Osteocyte (in vitro differentiated cells): ENCODE measurements around the gene CTNNA1. TPM values are rescaled to one million over a fixed set of nuclear protein-coding genes. Genes with fewer than 3 reads are reported as not detected.

Experiments
- DNase-seq: peaks from one replicate; pipeline ENCODE4 v3.0.0; 2021; ENCODE audit warnings: mixed read lengths; ENCODE audit not compliant: unreplicated experiment; ENCODE audit errors: extremely low spot score
- H3K27ac Mint-ChIP-seq: one replicate; pipeline ENCODE4 v1.8.0; 2021; ENCODE audit warnings: mild to moderate bottlenecking, mixed read lengths; ENCODE audit not compliant: unreplicated experiment
- H3K27me3 Mint-ChIP-seq: one replicate; pipeline ENCODE4 v1.8.0; 2021; ENCODE audit warnings: mixed read lengths; ENCODE audit not compliant: unreplicated experiment
- H3K36me3 Mint-ChIP-seq: one replicate; pipeline ENCODE4 v1.8.0; 2021; ENCODE audit warnings: mixed read lengths; ENCODE audit not compliant: unreplicated experiment
- H3K4me1 Mint-ChIP-seq: one replicate; pipeline ENCODE4 v1.8.0; 2021; ENCODE audit warnings: mixed read lengths; ENCODE audit not compliant: unreplicated experiment
- H3K4me3 Mint-ChIP-seq: one replicate; pipeline ENCODE4 v1.8.0; 2021; ENCODE audit warnings: mild to moderate bottlenecking, moderate library complexity, mixed read lengths; ENCODE audit not compliant: unreplicated experiment
- H3K9me3 Mint-ChIP-seq: one replicate; pipeline ENCODE4 v1.8.0; 2021; ENCODE audit warnings: mixed read lengths; ENCODE audit not compliant: unreplicated experiment
- CTCF ChIP-seq: fragments of 200-600 bp; sonication (generic); IDR thresholded peaks from 2 replicates; pipeline ENCODE4 v1.5.0; 2021; ENCODE audit warnings: antibody characterized with exemption, mild to moderate bottlenecking, moderate library complexity
- total RNA-seq: library from RNA; stranded (reverse); gene quantifications from 2 replicates; pipeline ENCODE4 v1.2.1, GENCODE V29; 2021

CTNNA1 gene
- total RNA-seq, 1 donor from 2014 or later = 375 TPM

- no peak for TF ChIP-seq CTCF
- DNase-seq = no peak
- Mint-ChIP-seq H3K9me3 (no peaks in the 10 kb centered on the region), H3K27ac (no peak overlapping the region), H3K4me3 (no peak overlapping the region), H3K27me3 (no peaks in the 10 kb centered on the region), H3K36me3 (peaks cover 4% of the 10 kb centered on the region), H3K4me1 (peaks cover 31% of the 10 kb centered on the region)
Observed at GRCh38 chr5:138950421-138951031, 197.3 kb downstream of the CTNNA1 start.

DNA sequence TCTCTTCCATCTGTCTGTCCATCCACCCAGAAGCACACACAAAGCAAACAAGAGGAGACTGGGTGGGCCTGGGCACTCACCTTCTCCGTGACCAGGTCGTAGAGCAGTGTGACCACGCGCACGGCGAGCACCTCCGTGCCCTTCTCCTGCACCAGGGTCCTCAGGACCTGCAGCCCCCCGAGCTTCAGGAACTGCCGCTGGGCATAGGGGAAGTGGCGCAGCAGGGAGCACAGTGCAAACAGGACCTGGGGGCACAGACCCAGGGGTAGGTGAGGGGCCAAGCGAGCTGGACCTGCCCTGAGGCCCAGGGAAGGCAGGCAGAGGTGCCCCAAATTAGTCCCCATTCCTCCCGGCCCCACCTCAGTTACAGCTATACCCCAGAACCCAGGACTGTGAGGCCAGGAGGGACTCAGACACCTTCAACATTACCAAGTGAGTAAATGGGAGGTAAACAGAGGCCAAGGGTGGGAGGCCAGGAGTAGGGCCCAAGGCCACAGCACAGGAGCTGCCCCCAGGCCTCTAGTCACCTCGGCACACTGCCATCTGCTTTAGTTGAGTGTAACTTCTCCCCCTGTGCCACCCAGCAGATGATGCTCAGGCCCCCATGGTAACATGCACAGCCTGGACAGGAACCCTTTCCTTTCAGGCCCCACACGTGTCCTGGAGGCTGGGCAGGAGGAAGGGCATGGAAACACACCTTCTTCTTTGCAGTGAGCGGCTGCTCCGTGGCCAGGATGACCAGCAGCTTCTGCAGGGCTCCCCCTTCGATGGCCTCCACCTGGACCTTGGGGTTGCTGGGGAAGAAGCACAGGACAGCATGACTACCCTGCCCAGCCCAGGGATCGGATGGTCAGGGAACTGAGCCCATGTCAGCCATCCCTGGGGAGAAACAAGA lies 198.1 kb downstream of the CTNNA1 start:
- H3K27me3 Mint-ChIP-seq = no peaks in the 10 kb centered on the region

GRCh38 chr5:138951986-138952735 lies 198.9 kb downstream of the CTNNA1 start:
- TF ChIP-seq CTCF = no peak
- no peak for DNase-seq
- Mint-ChIP-seq H3K9me3 (no peaks in the 10 kb centered on the region), H3K4me1 (peaks cover 35% of the 10 kb centered on the region), H3K27ac (no peak overlapping the region), H3K27me3 (no peaks in the 10 kb centered on the region), H3K4me3 (no peak overlapping the region), H3K36me3 (peaks cover 3% of the 10 kb centered on the region)

More for the DNA sequence above, 198.1 kb downstream of the CTNNA1 start:
- no peak overlapping the region for H3K4me3 Mint-ChIP-seq
- no peak for TF ChIP-seq CTCF
- H3K4me1 Mint-ChIP-seq = peaks cover 35% of the 10 kb centered on the region
- no peak overlapping the region for H3K27ac Mint-ChIP-seq
- peaks cover 3% of the 10 kb centered on the region for H3K36me3 Mint-ChIP-seq
- no peak for DNase-seq
- H3K9me3 Mint-ChIP-seq = no peaks in the 10 kb centered on the region

- no peaks in the 10 kb centered on the region for H3K27me3 Mint-ChIP-seq
- H3K9me3 Mint-ChIP-seq = no peaks in the 10 kb centered on the region
- peaks cover 3% of the 10 kb centered on the region for H3K36me3 Mint-ChIP-seq
- H3K4me3 Mint-ChIP-seq = no peak overlapping the region
- peaks cover 35% of the 10 kb centered on the region for H3K4me1 Mint-ChIP-seq
- TF ChIP-seq CTCF = no peak
- H3K27ac Mint-ChIP-seq = peak overlapping the region; percentile 38
- DNase-seq = no peak
Observed at GRCh38 chr5:138952962-138953361, 199.7 kb downstream of the CTNNA1 start.
